ENCODE measurements around the gene OR52I1.

The OR52I1 gene, protein sequence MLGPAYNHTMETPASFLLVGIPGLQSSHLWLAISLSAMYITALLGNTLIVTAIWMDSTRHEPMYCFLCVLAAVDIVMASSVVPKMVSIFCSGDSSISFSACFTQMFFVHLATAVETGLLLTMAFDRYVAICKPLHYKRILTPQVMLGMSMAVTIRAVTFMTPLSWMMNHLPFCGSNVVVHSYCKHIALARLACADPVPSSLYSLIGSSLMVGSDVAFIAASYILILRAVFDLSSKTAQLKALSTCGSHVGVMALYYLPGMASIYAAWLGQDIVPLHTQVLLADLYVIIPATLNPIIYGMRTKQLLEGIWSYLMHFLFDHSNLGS

DNA sequence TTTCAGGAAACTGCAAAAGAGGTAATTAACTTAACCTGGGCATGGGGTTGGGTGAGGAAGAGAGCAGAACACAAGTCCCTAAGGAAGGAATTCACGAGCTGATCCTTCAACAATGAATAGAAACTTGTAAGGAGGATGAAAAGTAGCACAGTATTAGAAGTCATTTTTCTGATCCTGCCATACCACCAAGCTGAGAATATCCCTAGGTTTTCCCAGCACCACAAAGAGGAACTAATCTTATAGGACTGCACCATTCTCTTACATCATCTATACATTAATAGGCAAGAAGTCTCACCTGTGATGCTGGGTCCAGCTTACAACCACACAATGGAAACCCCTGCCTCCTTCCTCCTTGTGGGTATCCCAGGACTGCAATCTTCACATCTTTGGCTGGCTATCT is at the start of gene OR52I1:
TSS of gene OR52I1 (plus strand) at position 301 of the 400 bp plus-strand sequence. CDS start at position 301, 0 bp downstream.
- no peak for FAIRE-seq

DNA sequence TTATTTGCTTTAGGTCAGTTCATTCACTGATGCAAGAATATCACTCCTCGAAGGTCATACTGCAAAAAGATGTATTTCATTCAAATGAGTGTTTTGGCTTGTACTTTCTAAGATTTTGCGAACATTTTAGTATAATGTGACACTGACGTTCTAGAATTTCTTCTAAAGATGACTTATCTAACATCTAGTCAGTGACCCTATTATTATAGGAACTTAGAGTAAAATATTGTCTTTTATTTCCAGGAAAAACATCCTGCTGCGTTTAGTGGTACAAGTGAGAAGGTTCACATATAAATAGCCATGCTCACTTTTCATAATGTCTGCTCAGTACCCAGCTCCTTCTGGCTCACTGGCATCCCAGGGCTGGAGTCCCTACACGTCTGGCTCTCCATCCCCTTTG is 48.9 kb upstream of the OR52I1 start, which contains the start of gene OR52M1:
TSS of gene OR52M1 (plus strand) at position 301 of the 400 bp plus-strand sequence. CDS start at position 301, 0 bp downstream.
- FAIRE-seq: no peak

DNA sequence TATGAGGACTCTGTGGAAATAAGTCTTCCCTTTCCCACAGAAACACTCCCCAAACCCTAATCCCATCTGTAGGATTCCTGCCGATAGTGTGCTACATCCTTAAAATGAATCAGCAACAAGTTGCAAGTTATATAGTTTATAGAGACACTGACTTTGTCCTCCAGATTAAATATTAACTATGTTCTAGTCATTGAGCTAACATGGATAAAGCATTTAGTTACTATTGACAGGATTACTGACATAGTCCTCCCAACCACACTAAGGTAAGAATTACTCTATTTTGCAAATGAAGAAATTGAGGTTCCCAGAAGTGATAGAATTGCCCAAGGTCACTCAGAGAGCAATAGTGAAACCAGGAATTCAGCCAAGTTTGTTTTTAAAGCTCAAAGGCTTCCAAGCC is 47.0 kb upstream of the OR52I1 start:
- FAIRE-seq: peak; percentile 43

DNA sequence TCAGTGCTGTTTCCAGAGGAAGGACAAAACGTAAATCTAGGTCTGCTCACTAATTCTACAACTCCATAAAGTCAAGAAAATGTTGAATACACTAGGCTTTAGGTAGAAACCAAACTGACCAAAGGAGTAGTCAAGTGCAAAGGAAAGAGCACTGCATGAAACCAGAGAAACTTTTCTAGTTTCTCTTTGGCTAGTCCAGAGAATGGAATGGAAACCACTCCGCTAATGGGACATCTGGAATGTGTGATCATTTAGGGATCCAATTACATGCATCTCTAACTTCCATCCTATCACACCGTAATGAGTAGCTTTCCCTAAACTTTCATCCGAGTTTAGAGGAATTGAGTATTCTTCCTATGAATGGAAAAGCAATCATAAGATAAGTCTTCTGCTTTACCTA is 46.4 kb upstream of the OR52I1 start:
- FAIRE-seq: no peak

DNA sequence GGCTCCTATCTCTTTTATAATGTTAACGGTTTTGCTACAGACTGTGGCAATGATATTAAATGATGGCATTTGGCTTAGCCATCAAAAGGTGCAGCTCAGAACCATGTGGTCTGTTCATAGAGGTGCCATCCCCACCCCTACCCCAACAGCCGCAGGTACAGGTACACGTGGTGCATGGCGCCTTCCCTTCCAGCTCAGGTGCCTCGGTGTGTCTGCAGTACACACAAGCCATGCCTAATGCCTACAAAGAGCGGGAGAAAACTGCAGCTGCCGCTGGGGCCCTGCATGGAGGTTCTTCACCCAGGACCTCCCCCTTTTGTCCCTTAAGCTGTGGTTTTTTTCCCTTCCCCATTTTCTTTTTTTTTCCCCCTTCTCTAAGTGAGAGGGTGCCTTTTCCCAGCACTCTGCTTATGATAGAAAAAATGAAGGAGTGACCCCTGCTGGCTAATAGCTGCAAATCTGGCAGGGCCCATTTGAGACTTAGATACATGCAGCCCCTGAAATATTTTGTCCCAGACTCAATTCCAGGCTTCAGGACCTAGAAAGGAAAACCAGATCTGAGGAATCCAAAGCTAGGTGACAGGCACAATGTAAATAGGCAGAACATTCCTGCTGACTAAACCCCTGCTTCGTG is 42.4 kb upstream of the OR52I1 start:
- no peak for FAIRE-seq

DNA sequence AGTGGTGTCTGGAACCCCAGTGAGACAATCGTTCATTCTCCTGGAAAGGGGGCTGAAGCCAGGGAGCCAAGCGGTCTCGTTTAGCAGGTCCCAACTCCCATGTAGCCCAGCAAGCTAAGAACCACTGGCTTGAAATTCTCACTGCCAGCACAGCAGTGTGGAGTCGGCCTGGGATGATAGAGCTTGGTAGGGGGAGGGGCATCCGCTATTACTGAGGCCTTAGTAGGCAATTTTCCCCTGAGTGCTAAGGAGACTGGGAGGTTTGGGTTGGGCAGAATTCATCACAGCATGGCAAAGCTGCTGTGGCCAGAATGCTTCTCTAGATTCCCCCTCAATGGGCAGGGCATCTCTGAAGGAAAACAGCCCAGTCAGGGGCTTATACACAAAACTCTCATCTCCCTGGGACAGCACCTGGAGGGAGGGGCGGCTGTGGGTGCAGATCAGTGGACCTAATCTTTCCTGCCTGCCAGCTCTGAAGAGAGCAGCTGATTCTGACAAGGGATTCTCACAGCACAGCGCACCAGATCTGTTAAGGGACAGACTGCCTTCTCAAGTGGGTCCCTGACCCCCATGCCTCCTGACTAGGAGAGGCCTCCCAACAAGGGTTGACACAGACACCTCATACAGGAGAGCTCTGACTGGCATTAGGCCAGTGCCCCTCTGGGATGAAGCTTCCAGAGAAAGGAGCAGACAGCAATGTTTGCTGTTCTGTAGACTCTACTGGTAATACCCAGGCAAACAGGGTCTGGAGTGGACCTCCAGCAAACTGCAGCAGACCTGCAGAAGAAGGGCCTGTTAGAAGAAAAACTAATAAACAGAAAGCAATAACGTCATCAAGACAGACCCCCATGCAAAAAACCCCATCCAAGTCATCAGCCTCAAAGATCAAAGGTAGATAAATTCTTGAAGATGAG is 34.1 kb upstream of the OR52I1 start:
- no peak for FAIRE-seq

DNA sequence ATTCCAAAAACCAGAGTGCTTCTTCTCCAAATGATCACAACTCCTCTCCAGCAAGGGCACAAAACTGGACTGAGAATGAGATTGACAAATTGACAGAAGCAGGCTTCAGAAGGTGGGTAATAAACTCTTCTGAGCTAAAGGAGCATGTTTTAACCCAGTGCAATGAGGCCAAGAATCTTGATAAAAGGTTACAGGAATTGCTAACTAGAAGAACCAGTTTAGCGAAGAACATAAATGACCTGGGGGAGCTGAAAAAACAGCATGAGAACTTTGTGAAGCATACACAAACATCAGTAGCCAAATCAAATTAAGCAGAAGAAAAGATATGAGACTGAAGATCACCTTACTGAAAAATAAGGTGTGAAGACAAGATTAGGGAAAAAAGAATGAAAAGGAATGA is 33.4 kb upstream of the OR52I1 start:
- FAIRE-seq: no peak

DNA sequence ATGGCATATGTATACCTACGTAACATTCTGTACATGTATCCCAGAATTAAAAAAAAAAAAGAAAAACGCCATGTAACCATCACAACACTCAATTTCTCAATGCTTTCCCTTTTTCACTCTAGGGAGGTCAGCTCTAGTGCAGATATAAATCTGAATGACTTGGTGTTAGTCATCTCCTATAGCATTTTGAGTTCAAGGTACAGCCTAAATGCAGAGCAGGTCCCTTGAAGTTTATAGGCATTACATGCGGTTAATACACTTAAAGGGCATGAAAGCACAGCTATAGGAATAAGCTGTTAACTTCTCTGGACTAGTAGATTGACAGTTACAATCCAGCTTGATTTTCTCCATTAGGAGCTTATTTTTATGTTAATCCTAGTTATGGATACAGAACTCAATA is 28.5 kb upstream of the OR52I1 start:
- FAIRE-seq: no peak

DNA sequence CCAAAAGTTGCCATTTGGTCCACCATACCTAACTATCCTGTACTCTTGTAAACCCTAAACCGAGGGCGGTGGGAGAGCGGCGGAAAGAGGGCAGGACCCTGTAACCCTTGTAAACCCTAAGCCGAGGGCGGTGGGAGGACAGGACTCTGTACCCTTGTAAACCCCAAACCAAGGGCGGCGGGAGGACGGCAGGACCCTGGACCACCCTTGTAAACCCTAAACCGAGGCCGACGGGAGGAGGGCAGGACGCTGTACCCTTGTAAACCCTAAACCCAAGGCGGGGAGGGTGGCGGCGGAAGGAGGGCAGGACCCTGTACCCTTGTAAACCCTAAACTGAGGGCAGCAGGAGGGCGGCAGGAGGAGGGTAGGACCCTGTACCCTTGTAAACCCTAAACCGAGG is 24.8 kb upstream of the OR52I1 start:
- no peak for FAIRE-seq

DNA sequence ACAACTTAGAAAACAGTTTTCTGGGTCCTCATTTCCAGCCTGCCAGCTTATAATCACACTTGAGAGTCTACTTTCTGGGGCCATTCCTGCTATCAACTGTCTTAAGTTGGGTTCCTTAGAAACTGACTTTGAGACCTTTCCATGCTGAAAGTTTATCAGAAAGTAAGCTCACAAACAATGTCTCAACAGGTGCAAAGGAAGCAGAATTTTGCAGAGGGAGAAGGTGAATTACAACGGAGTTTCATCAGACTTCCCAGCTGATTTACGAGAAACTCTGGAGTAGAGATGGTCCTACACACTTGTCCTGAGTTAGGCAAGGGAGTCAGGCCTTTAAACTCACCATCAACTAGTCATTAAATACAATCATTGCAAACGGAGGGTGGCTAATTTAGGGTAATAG is 17.0 kb upstream of the OR52I1 start:
- no peak for FAIRE-seq

DNA sequence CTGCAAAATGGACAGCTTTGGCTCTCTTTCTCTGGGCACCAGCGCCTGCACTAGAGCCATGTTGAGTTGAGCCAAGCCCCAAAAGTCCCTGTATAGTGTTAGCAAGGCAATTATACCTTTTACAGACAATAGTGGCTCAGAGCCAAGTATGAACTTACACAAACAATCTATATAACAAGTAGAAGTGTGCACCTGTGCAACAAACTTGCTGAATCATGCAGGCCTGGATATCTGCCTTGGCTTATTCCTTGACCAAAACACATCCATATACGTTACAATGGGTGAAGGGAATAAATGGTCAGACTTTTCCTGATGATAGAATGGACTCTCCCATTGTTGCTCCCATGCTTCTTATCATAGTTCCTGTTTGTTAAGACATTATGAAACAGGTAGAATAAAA is 16.1 kb upstream of the OR52I1 start:
- no peak for FAIRE-seq

DNA sequence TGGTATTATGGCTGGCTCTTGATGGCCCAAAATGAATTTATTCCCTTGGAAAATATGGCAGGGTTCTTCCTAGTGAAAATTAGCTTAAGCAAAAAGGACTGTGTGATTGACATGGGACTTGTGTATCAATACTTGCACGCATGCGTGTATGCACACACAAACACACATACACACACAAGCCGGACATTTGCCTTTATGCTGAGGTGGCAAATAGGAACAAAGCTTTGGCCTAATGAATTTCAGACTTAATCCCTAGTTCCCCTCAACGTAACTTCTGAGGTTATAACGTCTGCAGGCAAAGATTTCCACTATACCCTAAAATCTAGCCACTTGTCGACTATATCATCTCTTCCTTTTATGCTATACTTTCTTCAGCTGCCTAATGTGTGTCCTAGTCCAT is 15.2 kb upstream of the OR52I1 start:
- no peak for FAIRE-seq

DNA sequence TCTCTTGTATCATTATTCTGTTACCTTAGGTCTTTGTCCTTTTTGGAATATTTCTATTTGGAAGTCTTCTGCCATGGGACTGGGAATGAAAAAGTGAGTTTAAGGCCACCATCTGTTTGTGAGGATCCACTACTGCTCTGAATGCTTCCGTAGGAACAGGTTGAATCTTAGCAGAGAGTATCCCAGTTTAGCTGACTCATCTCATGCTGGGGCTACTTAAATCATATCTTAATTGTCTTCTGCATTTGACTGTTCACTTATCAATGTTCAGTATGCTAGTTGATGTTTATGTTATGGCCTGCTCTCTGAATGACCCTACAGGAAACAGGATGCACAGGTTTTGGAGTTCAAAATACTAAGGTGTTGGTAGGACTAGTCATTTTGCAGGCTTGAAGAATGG is 13.7 kb upstream of the OR52I1 start:
- no peak for FAIRE-seq

DNA sequence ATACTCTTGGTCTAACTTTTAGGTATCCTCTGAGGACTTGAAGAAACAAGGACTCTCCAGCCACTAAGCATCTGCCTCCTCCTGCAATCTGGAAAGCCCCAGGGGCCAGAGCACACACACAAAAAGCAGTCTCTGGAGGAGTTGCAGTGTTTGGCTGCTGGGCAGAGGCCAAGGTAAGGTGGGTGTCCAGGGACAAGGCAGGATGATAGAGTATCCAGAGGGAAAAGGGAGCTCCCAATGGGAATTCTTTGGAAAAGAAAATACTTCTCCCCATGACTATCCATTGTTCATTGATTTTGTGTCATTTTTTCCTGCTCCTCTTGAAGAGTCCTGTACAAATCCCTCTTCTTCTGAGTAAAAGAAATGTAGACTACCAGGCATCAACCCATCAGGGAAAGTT is 12.4 kb upstream of the OR52I1 start, which contains the start of gene OR52I2:
TSS of gene OR52I2 (plus strand) at position 301 of the 400 bp plus-strand sequence.
- FAIRE-seq: no peak

DNA sequence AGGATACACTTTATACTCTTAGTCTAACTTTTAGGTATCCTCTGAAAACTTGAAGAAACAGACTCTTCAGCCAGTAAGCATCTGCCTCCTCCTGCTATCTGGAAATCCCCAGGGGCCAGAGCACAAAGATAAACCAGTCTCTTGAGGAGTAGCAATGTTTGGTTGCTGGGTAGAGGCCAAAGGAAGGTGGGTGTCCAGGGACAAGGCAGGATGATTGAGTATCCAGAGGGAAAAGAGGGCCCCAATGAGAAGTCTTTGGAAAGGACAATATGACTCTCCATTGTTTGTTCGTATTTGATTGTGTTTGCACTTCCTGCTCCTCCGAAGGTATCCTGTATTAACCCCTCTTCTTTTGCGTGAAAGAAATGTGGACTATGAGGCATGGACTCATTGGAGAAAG is 4.8 kb upstream of the OR52I1 start:
- FAIRE-seq: no peak

DNA sequence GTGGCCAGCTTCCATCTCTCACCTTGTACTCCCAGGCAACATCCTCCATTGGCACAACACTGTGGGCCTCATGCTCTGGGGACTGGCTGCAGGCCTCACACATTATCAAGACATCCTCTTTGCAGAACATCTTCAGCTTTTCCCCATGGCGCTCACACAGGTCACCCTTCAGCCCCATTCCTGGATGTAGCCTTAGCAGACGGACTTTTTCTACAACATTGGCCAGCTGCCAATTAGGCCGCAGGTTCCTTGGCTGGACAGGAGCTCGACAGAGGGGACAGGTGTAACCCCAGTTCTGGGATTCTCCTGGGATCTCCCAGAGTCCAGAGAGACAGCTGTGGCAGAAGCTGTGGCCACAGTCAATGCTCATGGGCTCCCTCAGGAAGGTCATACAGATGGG is 11.2 kb downstream of the OR52I1 start:
- no peak for FAIRE-seq

DNA sequence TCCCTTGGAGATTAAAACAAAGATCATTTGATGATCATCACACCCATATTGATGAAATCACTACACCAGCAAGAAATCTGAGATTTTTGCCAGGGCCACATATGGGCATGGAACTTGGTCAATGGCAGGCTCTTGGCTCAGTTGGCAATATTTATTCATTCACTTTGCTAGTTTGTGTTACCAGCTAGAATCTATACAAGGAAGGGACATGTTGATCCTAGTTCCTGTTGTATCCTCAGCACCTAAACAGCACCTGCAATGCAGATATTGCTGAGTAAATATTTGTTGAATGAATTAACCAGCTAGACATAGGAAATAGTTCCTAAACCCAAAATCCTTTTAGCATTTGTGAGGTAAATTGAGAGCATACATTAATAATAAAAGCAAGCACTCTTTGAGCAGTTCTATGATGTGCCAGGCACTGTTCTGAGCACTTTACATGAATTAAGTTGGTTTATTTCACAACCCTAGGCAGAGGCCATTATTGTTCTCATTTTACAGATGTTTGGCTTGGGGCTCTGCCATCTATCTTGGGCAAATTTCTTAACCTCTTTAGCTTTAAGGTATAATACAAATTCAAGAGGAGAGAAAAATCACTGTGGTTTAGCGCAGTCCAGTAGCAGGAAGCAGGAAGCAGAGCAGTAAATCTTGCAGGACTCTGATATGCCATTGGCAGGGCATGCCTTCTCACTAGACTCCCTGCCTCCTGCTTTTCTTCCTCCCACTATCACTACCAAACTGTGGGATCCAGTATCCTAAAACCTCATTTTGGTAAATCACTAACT is 12.6 kb downstream of the OR52I1 start:
- FAIRE-seq: no peak

DNA sequence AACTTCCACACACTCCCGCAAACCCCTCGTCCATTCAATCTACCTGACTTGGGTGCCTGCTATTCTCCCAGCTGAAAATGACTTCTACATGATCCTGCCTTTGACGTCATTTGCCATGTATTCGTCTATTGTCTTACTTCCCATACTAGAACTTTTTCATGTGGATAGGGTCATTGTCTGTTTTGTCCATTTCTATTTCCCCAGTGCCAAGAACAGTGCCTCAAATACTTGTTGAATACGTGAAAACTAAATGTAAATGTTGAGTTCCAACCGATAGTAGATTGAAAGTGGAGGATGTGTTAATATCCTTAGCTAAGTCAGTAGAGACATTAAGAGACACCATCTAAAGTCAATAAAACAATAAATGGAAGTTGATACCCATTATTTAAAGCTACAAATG is 13.3 kb downstream of the OR52I1 start:
- no peak for FAIRE-seq

DNA sequence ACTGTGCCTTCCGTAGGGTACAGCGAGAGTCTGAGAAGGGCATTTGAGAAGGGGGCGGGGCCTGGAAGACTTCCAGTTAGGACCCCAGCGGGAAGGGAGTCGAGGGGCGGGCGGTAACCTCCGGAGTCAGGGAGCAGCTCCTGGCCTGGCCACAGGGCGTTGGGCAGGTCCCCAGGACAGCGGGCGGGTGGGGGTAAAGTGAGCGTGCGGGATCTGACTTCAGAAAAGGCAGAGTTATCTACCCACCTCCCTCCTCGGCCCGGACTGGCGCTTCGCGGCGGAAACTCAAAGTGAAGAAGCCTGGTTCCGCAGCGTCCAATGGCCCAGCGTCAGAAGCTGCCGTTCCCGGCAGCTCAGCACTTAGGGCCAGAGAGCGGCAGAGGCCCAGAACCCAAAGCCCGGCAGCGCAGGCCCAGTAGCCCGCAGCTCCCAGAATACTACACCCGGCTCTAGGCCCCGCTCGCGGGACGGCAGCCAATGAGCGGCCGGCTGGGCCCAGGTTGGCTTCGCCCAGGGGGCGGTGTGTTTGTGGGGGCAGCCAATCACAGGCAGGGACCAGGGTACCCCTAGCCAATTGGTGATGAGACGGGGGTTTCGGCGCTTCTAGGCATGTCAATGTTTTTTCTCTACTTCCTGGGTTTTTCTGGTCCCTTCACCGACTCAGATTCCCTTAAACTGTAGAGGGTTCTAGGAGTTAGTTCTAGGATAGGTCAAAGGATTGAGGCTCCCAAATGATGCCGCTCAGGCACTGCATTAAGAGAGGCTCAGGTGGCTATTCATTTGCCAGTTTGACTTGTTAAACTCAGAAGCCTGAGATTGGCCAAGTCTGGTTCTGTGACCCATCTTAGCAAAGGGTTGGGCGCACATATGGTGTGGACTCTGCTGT is 14.2 kb downstream of the OR52I1 start, which contains the start of gene TRIM68:
TSS of gene TRIM68 (minus strand) at position 451 of the 886 bp plus-strand sequence. CDS start 2,727 bp downstream, outside the sequence.
- peak; percentile 99 for FAIRE-seq

DNA sequence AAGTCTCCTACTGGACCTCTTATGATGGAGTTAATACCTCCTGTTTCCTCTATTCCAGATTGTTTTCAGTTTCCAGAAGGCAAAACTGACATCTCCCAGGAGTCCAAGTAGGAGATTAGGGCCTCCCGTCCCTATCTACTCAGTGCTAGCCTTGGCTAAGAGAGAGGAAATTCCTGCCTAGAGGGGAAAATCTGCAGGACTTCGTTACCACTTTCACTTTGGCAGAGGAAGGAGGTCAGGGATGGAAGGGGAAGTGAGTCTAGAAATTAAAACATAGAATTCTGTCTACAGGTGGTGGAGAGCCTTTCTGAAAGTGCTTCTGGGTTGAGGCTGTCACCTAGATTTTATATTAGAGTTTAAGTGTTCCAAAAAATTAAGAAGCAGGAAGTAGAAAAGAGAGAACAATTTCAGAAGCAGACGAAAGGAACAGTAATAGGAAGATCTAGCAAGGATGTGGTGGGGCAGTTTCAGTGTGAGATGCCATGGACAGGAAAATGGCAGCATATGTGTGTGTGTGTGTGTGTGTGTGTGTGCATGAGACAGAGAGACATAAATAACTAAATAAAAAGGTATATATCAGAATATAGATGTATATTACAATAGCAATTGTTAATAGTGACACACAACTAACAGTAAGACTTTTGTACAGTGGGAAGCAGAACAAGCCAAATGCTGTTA is 16.6 kb downstream of the OR52I1 start:
- no peak for FAIRE-seq

DNA sequence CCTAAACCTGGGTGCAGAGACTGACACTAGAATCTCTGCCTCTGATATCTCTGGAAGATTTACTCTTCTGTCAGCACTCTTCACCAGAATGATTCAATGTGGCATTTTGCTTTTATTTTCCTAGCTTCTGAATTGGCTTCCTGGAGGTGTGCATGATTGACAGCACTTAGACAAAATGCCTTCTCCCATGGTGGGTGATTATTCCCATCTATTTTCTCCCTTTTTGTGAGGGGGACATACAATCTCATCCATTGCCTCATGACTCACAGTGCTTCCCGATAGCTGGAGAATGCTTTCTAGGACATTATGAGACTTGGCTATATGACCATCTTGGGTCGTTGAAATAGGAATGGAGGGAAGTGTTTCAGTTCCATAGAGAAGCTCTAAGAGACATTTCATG is 18.1 kb downstream of the OR52I1 start:
- FAIRE-seq: no peak
